Neural cell (in vitro differentiated cells): ENCODE results near the gene RPP38. TPM values are rescaled to one million over a fixed set of nuclear protein-coding genes. Genes with fewer than 3 reads are reported as not detected.

Source experiments
- H2AFZ ChIP-seq: fragments of 200-600, 300-800 bp; sonication (generic), shearing (Covaris generic); 2 replicates; pipeline ENCODE4 v1.6.0; 2014; ENCODE audit warnings: low read depth, mild to moderate bottlenecking, antibody characterized with exemption, low read length, moderate library complexity
- H3F3A ChIP-seq: fragments of 200-600 bp; shearing (Covaris generic); 2 replicates; pipeline ENCODE4 v1.6.1; 2016; ENCODE audit warnings: mild to moderate bottlenecking, moderate library complexity, mixed read lengths, antibody characterized with exemption, low read length; ENCODE audit not compliant: insufficient read depth, poor library complexity, severe bottlenecking
- H3K27ac ChIP-seq: fragments of 200-600, 300-800 bp; sonication (generic), shearing (Covaris generic); 2 replicates; pipeline ENCODE4 v1.5.1; 2014; ENCODE audit warnings: mild to moderate bottlenecking, low read length, moderate library complexity
- H3K27me3 ChIP-seq: fragments of 300-800, 200-600 bp; sonication (generic), shearing (Covaris generic); 2 replicates; pipeline ENCODE4 v1.6.0; 2014; ENCODE audit warnings: mild to moderate bottlenecking, low read depth, low read length, moderate library complexity; ENCODE audit not compliant: insufficient read depth
- H3K36me3 ChIP-seq: fragments of 300-800, 200-600 bp; sonication (generic), shearing (Covaris generic); 2 replicates; pipeline ENCODE4 v1.5.1; 2014; ENCODE audit warnings: mild to moderate bottlenecking, antibody characterized with exemption, low read length, moderate library complexity; ENCODE audit not compliant: insufficient read depth
- H3K4me2 ChIP-seq: fragments of 300-800, 200-600 bp; sonication (generic), shearing (Covaris generic); 2 replicates; pipeline ENCODE4 v1.6.0; 2014; ENCODE audit warnings: mild to moderate bottlenecking, low read length
- H3K4me3 ChIP-seq: fragments of 300-800, 200-600 bp; sonication (generic), shearing (Covaris generic); 2 replicates; pipeline ENCODE4 v1.5.1; 2014; ENCODE audit warnings: mild to moderate bottlenecking, low read length, moderate library complexity
- H3K79me2 ChIP-seq: fragments of 200-600 bp; shearing (Covaris generic); replicated peaks from 2 replicates; pipeline ENCODE4 v1.6.0; 2014; ENCODE audit warnings: mild to moderate bottlenecking, low read length, moderate library complexity; ENCODE audit not compliant: insufficient read depth
- H3K9ac ChIP-seq: fragments of 300-800, 200-600 bp; sonication (generic), shearing (Covaris generic); 2 replicates; pipeline ENCODE4 v1.6.1; 2016; ENCODE audit warnings: mild to moderate bottlenecking, low read length, mixed read lengths
- H3K9me2 ChIP-seq: fragments of 200-600 bp; shearing (Covaris generic); 2 replicates; pipeline ENCODE4 v1.6.1; 2016; ENCODE audit warnings: mild to moderate bottlenecking, low read length, mixed read lengths; ENCODE audit not compliant: insufficient read depth
- H3K9me3 ChIP-seq: fragments of 200-600, 300-800 bp; sonication (generic), shearing (Covaris generic); 2 replicates; pipeline ENCODE4 v1.6.1; 2016; ENCODE audit warnings: mild to moderate bottlenecking, mixed run types, low read length, moderate library complexity, mixed read lengths
- H4K20me1 ChIP-seq: fragments of 200-600 bp; shearing (Covaris generic); 2 replicates; pipeline ENCODE4 v1.6.1; 2016; ENCODE audit warnings: mild to moderate bottlenecking, mixed run types; ENCODE audit not compliant: insufficient read depth
- EP300 ChIP-seq: fragments of 450-650 bp; conservative IDR thresholded peaks from 2 replicates; pipeline ENCODE4 v1.6.1; 2014; ENCODE audit warnings: antibody characterized with exemption, mild to moderate bottlenecking, moderate library complexity; ENCODE audit not compliant: poor library complexity, severe bottlenecking
- EZH2 ChIP-seq: fragments of 200-600, 300-800 bp; shearing (Covaris generic), sonication (generic); IDR thresholded peaks from 2 replicates; pipeline ENCODE4 v1.6.1; 2014; ENCODE audit warnings: antibody characterized with exemption, low read length, borderline replicate concordance, mild to moderate bottlenecking; ENCODE audit not compliant: insufficient read depth, poor library complexity, severe bottlenecking
- MXI1 ChIP-seq: fragments of 450-650 bp; conservative IDR thresholded peaks from 2 replicates; pipeline ENCODE4 v1.6.1; 2014; ENCODE audit warnings: antibody characterized with exemption, mild to moderate bottlenecking; ENCODE audit not compliant: poor library complexity, severe bottlenecking
- POLR2AphosphoS5 ChIP-seq: IDR thresholded peaks from 2 replicates; pipeline ENCODE4 v1.6.1; 2012
- RAD21 ChIP-seq: fragments of 450-650 bp; conservative IDR thresholded peaks from 2 replicates; pipeline ENCODE4 v1.6.1; 2014; ENCODE audit warnings: antibody characterized with exemption, mild to moderate bottlenecking, moderate library complexity
- SMC3 ChIP-seq: fragments of 450-650 bp; conservative IDR thresholded peaks from 2 replicates; pipeline ENCODE4 v1.6.1; 2014; ENCODE audit warnings: antibody characterized with exemption, mild to moderate bottlenecking, moderate library complexity; ENCODE audit not compliant: poor library complexity
- TAF1 ChIP-seq: IDR thresholded peaks from 2 replicates; pipeline ENCODE4 v1.6.1; 2012; ENCODE audit warnings: low read depth
- polyA plus RNA-seq: library from polyadenylated mRNA; depleted of rRNA; stranded (reverse); fragments of >200 nt; gene quantifications from 2 replicates; pipeline ENCODE4 v1.2.3, GENCODE V29; 2014
- TF ChIP-seq, protein P1 (sequence below): IDR thresholded peaks from 2 replicates; pipeline ENCODE4 v1.6.1; 2012; ENCODE audit warnings: borderline replicate concordance
- TF ChIP-seq, protein P2 (sequence below): fragments of 450-650 bp; IDR thresholded peaks from 2 replicates; pipeline ENCODE4 v1.5.1; 2014; ENCODE audit warnings: antibody characterized with exemption, mild to moderate bottlenecking, moderate library complexity; ENCODE audit not compliant: poor library complexity, severe bottlenecking

Gene RPP38
- polyA plus RNA-seq, 1 donor from 2014 or later: 9.8 TPM

DNA sequence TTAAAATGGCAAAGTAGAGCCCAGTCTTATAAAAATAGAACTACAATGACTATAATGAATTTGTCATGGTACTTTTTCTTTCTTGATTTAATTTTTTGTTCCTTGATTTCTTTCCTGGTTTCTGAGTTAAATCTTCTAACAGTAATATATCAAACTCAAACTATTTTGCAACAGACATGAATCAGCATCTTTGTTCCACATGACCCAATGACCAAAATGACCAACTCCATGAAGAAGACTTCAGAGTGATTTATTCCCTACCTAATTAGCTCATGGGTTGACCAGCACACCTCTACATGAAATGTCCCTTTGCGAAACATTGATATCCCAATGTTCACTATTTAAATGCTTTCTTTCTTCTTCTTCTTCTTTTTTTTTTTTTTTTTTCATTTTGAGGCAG, 40.5 kb downstream of the RPP38 start:
- Histone ChIP-seq H3K9me2 (no peaks in the 10 kb centered on the region), H3K27me3 (no peaks in the 10 kb centered on the region), H3K4me3 (no peak overlapping the region), H2AFZ (no peak overlapping the region), H3F3A (no peaks in the 10 kb centered on the region), H4K20me1 (no peaks in the 10 kb centered on the region), H3K4me2 (no peak overlapping the region), H3K9ac (no peak overlapping the region), H3K36me3 (no peaks in the 10 kb centered on the region), H3K79me2 (no peaks in the 10 kb centered on the region), H3K9me3 (no peaks in the 10 kb centered on the region), H3K27ac (no peak overlapping the region)
- TF ChIP-seq, protein P1, sequence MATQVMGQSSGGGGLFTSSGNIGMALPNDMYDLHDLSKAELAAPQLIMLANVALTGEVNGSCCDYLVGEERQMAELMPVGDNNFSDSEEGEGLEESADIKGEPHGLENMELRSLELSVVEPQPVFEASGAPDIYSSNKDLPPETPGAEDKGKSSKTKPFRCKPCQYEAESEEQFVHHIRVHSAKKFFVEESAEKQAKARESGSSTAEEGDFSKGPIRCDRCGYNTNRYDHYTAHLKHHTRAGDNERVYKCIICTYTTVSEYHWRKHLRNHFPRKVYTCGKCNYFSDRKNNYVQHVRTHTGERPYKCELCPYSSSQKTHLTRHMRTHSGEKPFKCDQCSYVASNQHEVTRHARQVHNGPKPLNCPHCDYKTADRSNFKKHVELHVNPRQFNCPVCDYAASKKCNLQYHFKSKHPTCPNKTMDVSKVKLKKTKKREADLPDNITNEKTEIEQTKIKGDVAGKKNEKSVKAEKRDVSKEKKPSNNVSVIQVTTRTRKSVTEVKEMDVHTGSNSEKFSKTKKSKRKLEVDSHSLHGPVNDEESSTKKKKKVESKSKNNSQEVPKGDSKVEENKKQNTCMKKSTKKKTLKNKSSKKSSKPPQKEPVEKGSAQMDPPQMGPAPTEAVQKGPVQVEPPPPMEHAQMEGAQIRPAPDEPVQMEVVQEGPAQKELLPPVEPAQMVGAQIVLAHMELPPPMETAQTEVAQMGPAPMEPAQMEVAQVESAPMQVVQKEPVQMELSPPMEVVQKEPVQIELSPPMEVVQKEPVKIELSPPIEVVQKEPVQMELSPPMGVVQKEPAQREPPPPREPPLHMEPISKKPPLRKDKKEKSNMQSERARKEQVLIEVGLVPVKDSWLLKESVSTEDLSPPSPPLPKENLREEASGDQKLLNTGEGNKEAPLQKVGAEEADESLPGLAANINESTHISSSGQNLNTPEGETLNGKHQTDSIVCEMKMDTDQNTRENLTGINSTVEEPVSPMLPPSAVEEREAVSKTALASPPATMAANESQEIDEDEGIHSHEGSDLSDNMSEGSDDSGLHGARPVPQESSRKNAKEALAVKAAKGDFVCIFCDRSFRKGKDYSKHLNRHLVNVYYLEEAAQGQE: no peak
- no peak for TF ChIP-seq EP300
- TF ChIP-seq TAF1: no peak
- TF ChIP-seq POLR2AphosphoS5: no peak
- TF ChIP-seq, protein P2, sequence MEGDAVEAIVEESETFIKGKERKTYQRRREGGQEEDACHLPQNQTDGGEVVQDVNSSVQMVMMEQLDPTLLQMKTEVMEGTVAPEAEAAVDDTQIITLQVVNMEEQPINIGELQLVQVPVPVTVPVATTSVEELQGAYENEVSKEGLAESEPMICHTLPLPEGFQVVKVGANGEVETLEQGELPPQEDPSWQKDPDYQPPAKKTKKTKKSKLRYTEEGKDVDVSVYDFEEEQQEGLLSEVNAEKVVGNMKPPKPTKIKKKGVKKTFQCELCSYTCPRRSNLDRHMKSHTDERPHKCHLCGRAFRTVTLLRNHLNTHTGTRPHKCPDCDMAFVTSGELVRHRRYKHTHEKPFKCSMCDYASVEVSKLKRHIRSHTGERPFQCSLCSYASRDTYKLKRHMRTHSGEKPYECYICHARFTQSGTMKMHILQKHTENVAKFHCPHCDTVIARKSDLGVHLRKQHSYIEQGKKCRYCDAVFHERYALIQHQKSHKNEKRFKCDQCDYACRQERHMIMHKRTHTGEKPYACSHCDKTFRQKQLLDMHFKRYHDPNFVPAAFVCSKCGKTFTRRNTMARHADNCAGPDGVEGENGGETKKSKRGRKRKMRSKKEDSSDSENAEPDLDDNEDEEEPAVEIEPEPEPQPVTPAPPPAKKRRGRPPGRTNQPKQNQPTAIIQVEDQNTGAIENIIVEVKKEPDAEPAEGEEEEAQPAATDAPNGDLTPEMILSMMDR: no peak
- TF ChIP-seq EZH2: no peak
- no peak for TF ChIP-seq MXI1
- TF ChIP-seq SMC3: no peak
- no peak for TF ChIP-seq RAD21

DNA sequence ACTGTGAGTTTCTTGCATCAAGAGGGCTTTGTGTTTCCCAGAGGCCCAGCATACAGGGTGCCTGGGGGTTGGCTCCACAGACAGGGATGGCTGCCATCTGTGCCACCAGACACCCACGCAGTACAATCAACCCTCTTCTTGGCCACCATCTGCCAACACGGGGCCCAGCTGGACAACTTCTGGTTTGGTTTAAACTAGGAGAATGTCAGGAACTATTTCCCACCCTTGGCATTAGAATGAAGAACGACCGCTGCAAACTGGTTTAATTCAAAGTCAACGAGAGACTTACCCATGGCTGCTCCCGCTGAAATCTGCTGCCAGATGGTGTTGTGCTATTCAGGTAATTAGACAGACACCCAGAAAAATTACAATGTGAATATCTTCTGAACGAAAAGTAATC, 43.5 kb downstream of the RPP38 start:
- H3K9me3 ChIP-seq: no peaks in the 10 kb centered on the region
- no peaks in the 10 kb centered on the region for H3K79me2 ChIP-seq
- H2AFZ ChIP-seq: no peak overlapping the region
- H3K27ac ChIP-seq: no peak overlapping the region
- TF ChIP-seq POLR2AphosphoS5 (no peak), EP300 (no peak)
- TF ChIP-seq, protein P1: no peak
- H3K27me3 ChIP-seq: no peaks in the 10 kb centered on the region
- H4K20me1 ChIP-seq: no peaks in the 10 kb centered on the region
- H3K9me2 ChIP-seq: no peaks in the 10 kb centered on the region
- H3K9ac ChIP-seq: no peak overlapping the region
- no peak overlapping the region for H3K4me3 ChIP-seq
- H3K36me3 ChIP-seq: no peaks in the 10 kb centered on the region
- H3K4me2 ChIP-seq: no peak overlapping the region
- H3F3A ChIP-seq: no peaks in the 10 kb centered on the region
